BJ (cell line): Measurements from ENCODE around the gene DIAPH1. TPM values are rescaled to one million over a fixed set of nuclear protein-coding genes. Genes with fewer than 3 reads are reported as not detected.

Experiments used
- CTCF ChIA-PET: fragments of 350-600 bp; formaldehyde crosslinking; extraction: SDS; loops from one replicate; lab custom pipeline; 2021; ENCODE audit warnings: antibody characterized with exemption, inconsistent platforms; lab: Yijun Ruan, JAX
- POLR2A ChIA-PET: fragments of 300-600 bp; sonication (Branson Sonifier 250); formaldehyde crosslinking; extraction: SDS; loops from one replicate; lab custom pipeline; 2021; ENCODE audit warnings: antibody characterized with exemption; lab: Charles Lee
- DNase-seq: peaks from one replicate; pipeline ENCODE4 v3.0.0-alpha.2; 2011; ENCODE audit warnings: low read depth
- H3K27me3 ChIP-seq: 2 replicates; pipeline ENCODE4 v1.6.0; 2011; ENCODE audit warnings: low read length; ENCODE audit not compliant: control insufficient read depth, insufficient read depth
- H3K36me3 ChIP-seq: 2 replicates; pipeline ENCODE4 v1.5.1; 2011; ENCODE audit warnings: low read length; ENCODE audit not compliant: control insufficient read depth, insufficient read depth
- H3K4me3 ChIP-seq: 2 replicates; pipeline ENCODE4 v1.5.1; 2011; ENCODE audit warnings: low read depth, mild to moderate bottlenecking, control low read depth, low read length
- polyA plus RNA-seq: library from polyadenylated mRNA; depleted of rRNA; stranded (reverse); fragments of >200 nt; gene quantifications from 2 replicates; pipeline ENCODE4 v1.2.3, GENCODE V29; 2011
- TF ChIP-seq, protein P1 (sequence below): IDR thresholded peaks from 2 replicates; pipeline ENCODE4 v1.5.1; 2011; ENCODE audit warnings: low read depth, mild to moderate bottlenecking, control low read depth, inconsistent platforms, low read length, moderate library complexity; ENCODE audit not compliant: insufficient read depth

DIAPH1 gene
- polyA plus RNA-seq, 1 experiment, result 36.6 TPM

DNA sequence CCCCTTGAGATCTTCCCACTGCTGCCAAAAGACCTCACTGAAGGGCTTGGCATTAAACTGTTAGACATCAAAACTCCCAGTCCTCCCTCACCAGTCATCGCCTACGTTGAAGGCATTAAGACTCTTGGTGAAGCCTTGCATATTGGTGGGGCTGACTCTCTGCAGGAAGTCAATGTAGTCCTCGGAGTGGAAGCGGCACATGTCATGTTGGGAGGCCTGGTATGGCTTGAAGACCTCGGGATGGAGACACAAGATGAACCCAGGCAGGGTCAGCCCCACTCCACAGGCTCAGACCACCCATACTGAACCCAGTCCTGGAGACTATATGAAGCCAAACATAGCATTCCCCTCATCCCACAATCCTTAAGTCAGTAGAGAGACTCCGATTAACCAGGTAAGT, 15.9 kb upstream of the DIAPH1 start:
- no peaks in the 10 kb centered on the region for H3K27me3 ChIP-seq
- ChIA-PET POLR2A (no interaction called here), CTCF (interaction anchor here (0.9 to 10.9 kb wide), 4 partner anchors 12 to 67 kb away, joined by 3 to 107 read pairs (median 4); partner anchors contain the start of gene DIAPH1)
- no peak for DNase-seq
- TF ChIP-seq, protein P1, sequence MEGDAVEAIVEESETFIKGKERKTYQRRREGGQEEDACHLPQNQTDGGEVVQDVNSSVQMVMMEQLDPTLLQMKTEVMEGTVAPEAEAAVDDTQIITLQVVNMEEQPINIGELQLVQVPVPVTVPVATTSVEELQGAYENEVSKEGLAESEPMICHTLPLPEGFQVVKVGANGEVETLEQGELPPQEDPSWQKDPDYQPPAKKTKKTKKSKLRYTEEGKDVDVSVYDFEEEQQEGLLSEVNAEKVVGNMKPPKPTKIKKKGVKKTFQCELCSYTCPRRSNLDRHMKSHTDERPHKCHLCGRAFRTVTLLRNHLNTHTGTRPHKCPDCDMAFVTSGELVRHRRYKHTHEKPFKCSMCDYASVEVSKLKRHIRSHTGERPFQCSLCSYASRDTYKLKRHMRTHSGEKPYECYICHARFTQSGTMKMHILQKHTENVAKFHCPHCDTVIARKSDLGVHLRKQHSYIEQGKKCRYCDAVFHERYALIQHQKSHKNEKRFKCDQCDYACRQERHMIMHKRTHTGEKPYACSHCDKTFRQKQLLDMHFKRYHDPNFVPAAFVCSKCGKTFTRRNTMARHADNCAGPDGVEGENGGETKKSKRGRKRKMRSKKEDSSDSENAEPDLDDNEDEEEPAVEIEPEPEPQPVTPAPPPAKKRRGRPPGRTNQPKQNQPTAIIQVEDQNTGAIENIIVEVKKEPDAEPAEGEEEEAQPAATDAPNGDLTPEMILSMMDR, result no peak
- H3K4me3 ChIP-seq, result no peak overlapping the region
- peaks cover 4% of the 10 kb centered on the region for H3K36me3 ChIP-seq

DNA sequence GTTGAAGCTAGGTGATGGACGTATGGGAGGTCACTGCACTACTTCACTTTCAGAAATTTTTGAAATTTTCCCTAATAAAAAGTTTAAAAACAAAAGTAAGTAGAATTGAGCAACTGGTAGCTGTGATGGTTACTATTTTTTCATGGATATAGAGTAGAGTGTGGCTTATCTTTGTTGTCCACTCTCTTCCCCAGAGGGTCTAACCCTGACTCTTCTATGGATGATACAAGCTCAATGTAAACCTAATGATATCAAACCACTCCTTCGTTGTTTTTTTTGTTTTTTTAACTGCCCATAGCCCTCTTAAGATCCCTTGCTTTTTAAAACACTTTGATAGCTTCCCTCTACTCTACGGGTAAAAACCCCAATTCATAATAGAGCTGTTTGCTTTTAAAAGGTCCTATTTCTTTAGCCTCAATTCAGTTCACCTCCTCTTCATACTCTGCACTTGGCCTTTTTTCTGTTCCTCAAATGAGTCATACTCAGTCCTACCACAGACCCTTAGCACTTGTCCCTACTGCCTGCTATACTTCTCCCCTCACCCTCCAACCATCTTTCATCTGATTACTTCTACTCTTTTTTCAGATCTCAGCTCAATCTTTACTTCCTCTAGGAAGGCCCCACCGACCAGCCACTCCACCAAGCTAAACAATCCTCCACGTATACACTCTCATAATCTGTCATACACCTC, 15.2 kb upstream of the DIAPH1 start:
- DNase-seq, result no peak
- ChIA-PET POLR2A (interaction anchor here (0.6 kb wide), 2 partner anchors 17 to 112 kb away, joined by 3 to 5 read pairs; partner anchors contain the start of gene FCHSD1), CTCF (interaction anchor here (1.0 to 10.9 kb wide), 7 partner anchors 9 to 42 kb away, joined by 3 to 107 read pairs (median 3); partner anchors contain the start of gene DIAPH1)
- no peaks in the 10 kb centered on the region for H3K27me3 ChIP-seq
- no peak overlapping the region for H3K4me3 ChIP-seq
- TF ChIP-seq, protein P1, result no peak
- peaks cover 8% of the 10 kb centered on the region for H3K36me3 ChIP-seq

DNA sequence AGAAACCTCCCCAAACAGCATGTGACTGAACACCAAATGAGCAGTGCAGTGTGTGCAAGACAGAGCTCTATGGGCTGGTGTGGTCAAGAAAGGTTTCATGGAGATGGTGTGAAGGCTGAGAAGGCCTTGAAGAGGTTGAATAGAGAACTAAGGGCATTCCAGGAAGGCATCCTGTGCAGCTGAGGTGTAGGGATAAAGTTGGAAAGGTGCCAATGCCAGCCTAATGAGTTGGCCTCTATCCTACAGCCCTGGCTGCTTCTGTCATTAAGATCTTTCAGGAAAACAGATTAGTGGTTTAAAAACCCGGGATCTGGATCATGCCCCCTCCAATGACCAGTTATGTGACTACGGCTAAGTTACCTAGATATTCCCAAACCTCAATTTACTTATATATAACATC, 13.8 kb upstream of the DIAPH1 start:
- no peak for DNase-seq
- Histone ChIP-seq H3K36me3 (peaks cover 14% of the 10 kb centered on the region), H3K4me3 (no peak overlapping the region), H3K27me3 (no peaks in the 10 kb centered on the region)
- POLR2A ChIA-PET, result no interaction called here
- TF ChIP-seq, protein P1, result no peak
- CTCF ChIA-PET, result interaction anchor here (1.1 to 10.9 kb wide), 5 partner anchors 10 to 41 kb away, joined by 3 to 107 read pairs (median 5); partner anchors contain the start of gene DIAPH1

DNA sequence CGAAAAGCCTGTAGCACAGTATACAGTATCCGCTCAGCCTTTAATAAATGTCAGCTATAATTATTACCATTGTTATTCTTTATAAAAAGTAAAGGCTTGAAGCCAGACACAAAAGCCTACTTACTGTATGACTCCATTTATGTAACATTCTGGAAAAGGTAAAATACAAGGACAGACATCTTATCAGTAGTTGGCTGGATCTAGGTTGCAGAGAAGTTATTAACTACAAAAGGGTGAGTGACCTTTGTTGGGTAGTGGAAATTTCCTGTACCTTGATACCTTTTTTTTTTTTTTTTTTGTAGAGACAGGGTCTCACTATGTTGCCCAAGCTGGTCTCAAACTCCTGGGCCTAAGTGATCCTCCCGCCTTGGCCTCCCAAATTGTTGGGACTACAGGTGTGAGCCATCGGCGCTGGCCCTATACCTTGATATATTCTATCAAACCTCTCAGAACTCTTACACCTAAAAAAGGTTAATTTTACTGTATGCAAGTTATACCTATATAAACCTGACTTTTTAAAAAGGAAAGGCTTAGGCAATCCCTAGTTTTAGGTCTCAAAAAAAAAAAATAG, 11.9 kb upstream of the DIAPH1 start:
- ChIA-PET POLR2A (no interaction called here), CTCF (interaction anchor here (1.7 to 10.9 kb wide), 2 partner anchors 11 to 38 kb away, joined by 5 to 107 read pairs; partner anchors contain the start of gene DIAPH1)
- no peak for DNase-seq
- TF ChIP-seq, protein P1, result no peak
- Histone ChIP-seq H3K27me3 (no peaks in the 10 kb centered on the region), H3K4me3 (no peak overlapping the region), H3K36me3 (peaks cover 20% of the 10 kb centered on the region)

DNA sequence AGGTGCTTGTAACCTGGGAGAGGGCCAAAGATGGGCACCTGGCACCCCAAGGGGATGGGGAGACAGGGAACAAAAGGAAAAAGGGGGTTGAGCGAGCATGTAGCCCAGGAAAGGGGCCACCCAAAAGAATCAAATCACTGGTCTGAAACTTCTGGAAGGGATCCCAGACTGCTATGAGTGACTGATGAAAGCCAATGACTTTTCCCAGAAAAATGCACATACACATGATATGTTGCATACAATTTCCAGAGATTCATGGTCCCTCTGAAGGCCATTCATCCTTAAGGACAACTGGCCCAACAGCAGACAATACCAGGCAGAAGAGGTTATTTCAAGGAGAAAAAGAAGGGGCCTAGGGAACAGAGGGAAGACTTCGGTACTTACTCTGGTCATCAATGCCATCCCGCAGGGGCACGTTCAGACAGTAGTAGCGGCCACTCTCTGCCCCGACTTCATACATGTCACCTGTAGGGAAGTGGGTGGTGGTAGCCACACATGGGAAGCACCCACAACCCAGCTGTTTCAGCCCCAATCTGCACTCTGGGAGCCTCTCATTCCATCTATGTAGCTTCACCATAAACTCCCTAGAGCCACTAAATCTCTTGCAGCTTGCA, 9.5 kb upstream of the DIAPH1 start:
- CTCF ChIA-PET, result interaction anchor here (0.6 to 10.9 kb wide), 4 partner anchors 8 to 36 kb away, joined by 4 to 107 read pairs (median 6); partner anchors contain the start of genes DIAPH1, HDAC3 and RELL2
- no peaks in the 10 kb centered on the region for H3K27me3 ChIP-seq
- TF ChIP-seq, protein P1, result no peak
- peaks cover 18% of the 10 kb centered on the region for H3K36me3 ChIP-seq
- no peak overlapping the region for H3K4me3 ChIP-seq
- POLR2A ChIA-PET, result no interaction called here
- DNase-seq, result no peak
